Kidney tubule cell (primary cell): ENCODE results near the gene GALNT17.
"Not testable (repeated sequence)": the region's sequence is repeated elsewhere in the genome, so short reads cannot be mapped to it uniquely, and the experiment has no call there.

Source experiments
- DNase-seq: peaks from one replicate; pipeline ENCODE4 v3.0.0-alpha.2; 2018; ENCODE audit warnings: low spot score

The GALNT17 gene

GRCh38 chr7:71171476-71171875 is 39.5 kb downstream of the GALNT17 start:
- DNase-seq = no peak

GRCh38 chr7:71173955-71174354 is 42.0 kb downstream of the GALNT17 start:
- DNase-seq = no peak

GRCh38 chr7:71182438-71182935 is 50.5 kb downstream of the GALNT17 start:
- DNase-seq = no peak

DNA sequence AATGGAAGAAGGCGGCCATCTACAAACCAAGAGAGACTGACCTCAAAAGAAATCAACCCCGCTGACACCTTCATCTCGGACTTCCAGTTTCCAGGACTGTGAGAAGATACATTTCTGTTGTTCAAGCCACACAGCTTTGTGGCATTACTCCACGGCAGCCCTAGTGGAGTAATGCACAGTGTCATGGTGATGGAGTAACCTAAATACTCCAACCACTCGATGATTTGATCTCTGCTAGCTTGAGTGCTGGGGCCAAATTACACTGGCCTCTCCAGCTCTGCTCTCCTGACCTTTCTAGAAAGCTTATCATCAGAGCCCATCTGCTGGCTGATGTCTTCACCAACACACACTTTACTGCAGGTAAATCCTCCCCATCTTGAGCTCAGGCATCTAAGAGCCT is 52.2 kb downstream of the GALNT17 start:
- no peak for DNase-seq

- no peak for DNase-seq
These were observed 52.7 kb downstream of the GALNT17 start for GRCh38 chr7:71184609-71185008.

- DNase-seq = no peak
These were observed 54.7 kb downstream of the GALNT17 start for GRCh38 chr7:71186535-71187057.

GRCh38 chr7:71191771-71192170 is 59.8 kb downstream of the GALNT17 start:
- DNase-seq = no peak

- no peak for DNase-seq
These were observed 61.3 kb downstream of the GALNT17 start for GRCh38 chr7:71193099-71193810.

DNA sequence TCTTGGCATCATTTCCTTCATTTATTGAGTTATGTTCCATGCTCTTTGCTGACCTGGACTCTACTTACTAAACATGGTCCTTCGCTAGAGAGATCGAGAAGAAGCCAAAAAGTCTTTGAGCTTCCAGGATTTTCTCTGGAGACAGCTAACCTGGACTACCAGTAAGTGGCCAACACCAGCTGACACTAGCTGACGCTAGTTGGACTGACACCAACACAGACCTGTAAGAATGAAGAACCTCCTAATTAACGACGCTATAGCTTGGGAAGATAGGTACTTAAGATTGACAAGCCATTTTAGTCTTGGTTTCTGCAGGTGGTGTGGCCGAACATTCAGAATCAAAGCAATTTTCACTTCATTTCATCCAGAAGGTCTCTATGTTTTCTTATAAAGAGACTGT is 66.4 kb downstream of the GALNT17 start:
- DNase-seq = no peak

- no peak for DNase-seq
These were observed 66.9 kb downstream of the GALNT17 start for GRCh38 chr7:71198887-71199286.

DNA sequence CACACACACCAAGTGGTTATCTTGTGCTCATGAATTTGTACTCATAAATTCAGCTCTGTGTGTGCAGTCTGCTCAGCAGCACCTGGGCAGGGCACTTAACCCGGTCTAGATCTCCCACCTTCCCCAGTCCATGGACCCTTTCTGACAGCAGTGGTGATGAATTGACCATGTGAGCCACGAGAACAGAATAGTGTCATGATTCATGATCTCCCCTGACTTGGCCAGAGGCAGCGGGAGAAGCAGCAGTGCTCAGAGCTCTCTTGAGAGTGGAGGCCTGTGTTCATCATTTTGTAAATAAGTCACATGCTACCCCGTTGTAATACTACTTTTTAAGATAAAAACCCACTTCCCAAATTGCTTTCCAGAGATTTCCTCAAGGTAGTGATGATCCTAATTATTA is 74.2 kb downstream of the GALNT17 start:
- no peak for DNase-seq

DNA sequence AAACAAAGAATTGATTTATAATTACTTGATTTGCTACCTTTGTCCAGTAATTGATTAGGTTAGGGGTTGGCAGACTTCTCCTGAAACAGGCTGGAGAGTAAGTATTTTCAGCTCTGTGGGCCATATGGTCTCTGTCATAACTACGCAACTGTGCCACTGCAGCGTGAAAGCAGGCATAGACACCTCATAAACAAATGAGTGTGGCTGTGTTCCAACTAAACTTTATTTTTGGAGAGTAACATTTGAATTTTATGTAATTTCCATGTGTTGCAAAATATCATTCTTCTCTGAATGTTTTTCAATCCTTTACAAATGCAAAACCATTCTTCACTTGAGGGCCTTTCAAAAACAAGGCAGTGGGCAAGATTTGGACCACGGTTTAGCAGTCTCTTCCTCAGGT is 76.9 kb downstream of the GALNT17 start:
- DNase-seq = no peak

DNA sequence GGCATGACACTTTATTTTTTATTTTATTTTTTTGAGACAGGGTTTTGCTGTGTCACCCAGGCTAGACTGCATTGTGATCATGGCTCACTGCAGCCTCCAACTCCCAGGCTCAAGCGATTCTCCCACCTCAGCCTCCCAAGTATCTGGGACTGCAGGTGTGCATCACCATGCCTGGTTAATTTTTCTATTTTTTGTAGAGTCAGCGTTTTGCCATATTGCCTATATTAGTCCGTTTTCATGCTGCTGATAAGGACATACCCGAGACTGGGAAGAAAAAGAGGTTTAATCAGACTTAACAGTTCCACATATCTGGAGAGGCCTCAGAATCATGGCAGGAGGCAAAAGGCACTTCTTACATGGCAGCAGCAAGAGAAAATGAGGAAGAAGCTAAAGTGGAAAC is 77.5 kb downstream of the GALNT17 start:
- DNase-seq = not testable (repeated sequence)

DNA sequence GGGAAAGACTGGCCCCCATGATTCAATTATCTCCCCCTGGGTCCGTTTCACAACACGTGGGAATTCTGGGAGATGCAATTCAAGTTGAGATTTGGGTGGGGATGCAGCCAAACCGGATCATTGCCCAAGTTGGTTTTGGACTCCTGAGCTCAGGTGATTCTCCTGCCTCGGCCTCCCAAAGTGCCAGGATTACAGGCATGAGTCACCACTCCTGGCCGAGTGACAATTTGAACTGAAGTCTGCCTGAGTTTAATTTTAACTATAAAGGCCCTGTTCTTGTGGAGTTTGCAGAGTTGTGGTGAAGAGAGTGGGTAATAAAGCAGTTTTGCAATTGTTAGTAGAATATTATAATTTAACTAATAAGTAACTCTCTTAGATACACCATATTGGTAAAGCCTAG is 78.3 kb downstream of the GALNT17 start:
- DNase-seq = no peak

- not testable (repeated sequence) for DNase-seq
These were observed 80.5 kb downstream of the GALNT17 start for GRCh38 chr7:71212433-71212832.

GRCh38 chr7:71216211-71216610 is 84.3 kb downstream of the GALNT17 start:
- no peak for DNase-seq

- no peak for DNase-seq
These were observed 88.3 kb downstream of the GALNT17 start for GRCh38 chr7:71220210-71220695.

DNA sequence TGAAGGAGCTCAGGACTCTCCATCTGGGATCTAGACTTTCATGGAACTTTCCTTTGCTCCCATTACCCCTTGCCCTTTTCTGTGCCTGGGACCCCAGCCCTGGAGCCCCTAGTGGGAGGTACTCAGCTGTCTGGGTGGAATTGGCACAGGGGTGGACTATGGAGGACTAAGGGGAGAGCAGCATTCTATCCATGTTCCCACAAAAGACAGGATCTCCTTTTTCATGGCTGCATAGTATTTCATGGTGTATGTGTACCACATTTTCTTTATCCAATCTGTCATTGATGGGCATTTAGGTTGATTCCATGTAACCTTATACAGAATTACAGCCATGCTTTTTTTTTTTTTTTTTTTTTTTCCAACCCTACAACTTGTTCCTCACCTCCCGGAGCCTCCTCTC is 89.1 kb downstream of the GALNT17 start:
- no peak for DNase-seq

DNA sequence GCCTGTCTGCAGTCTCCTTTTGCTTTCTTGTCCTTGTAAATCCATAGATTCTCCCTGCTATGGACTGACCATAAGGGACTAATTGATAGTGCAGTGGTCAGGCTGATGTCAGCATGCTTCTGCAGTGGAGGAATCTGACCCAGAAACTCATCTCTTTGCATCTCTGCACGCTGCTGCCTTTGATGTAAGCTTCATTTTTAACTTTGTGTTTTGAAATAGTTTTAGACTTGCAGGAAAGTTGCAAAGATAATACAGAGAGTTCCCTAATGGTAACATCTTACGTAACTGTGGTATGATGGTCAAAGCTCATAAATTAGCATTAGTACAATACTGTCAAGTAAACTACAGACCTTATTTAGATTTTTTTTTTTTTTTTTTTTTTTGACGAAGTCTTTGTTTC is 89.6 kb downstream of the GALNT17 start:
- no peak for DNase-seq

- no peak for DNase-seq
These were observed 95.2 kb downstream of the GALNT17 start for GRCh38 chr7:71227126-71227525.

- DNase-seq = no peak
These were observed 97.2 kb downstream of the GALNT17 start for GRCh38 chr7:71229148-71229547.

GRCh38 chr7:71229699-71230098 is 97.8 kb downstream of the GALNT17 start:
- no peak for DNase-seq

- DNase-seq = no peak
These were observed 103.3 kb downstream of the GALNT17 start for GRCh38 chr7:71235253-71235652.
